HG02571 (cell line): ENCODE results near the gene WDR27.
"Not testable (repeated sequence)": the region's sequence is repeated elsewhere in the genome, so short reads cannot be mapped to it uniquely, and the experiment has no call there.

Experiments used
- ATAC-seq: cut with Tn5 transposase; IDR thresholded peaks from one replicate; pipeline ENCODE4 v1.9.1; 2021; ENCODE audit warnings: mild to moderate bottlenecking, moderate library complexity; ENCODE audit not compliant: unreplicated experiment

Gene WDR27

GRCh38 chr6:169491482-169491881 lies 210.3 kb downstream of the WDR27 start:
- no peak for ATAC-seq

- ATAC-seq = no peak
Observed at GRCh38 chr6:169490830-169491229, 211.0 kb downstream of the WDR27 start.

GRCh38 chr6:169490246-169490641 lies 211.6 kb downstream of the WDR27 start:
- ATAC-seq = no peak

GRCh38 chr6:169489563-169490245 lies 212.1 kb downstream of the WDR27 start:
- ATAC-seq = no peak

- ATAC-seq = no peak
Observed at GRCh38 chr6:169487579-169488436, 214.0 kb downstream of the WDR27 start.

GRCh38 chr6:169479783-169480495 lies 221.9 kb downstream of the WDR27 start:
- no peak for ATAC-seq

- ATAC-seq = no peak
Observed at GRCh38 chr6:169474362-169474761, 227.5 kb downstream of the WDR27 start.

- peak; percentile 62 for ATAC-seq
Observed at GRCh38 chr6:169473663-169474062, 228.2 kb downstream of the WDR27 start.

- ATAC-seq = no peak
Observed at GRCh38 chr6:169472786-169473416, 228.9 kb downstream of the WDR27 start.

- no peak for ATAC-seq
Observed at GRCh38 chr6:169470790-169471189, 231.0 kb downstream of the WDR27 start.

GRCh38 chr6:169469028-169469427 lies 232.8 kb downstream of the WDR27 start:
- ATAC-seq = no peak

GRCh38 chr6:169467755-169468154 lies 234.1 kb downstream of the WDR27 start:
- not testable (repeated sequence) for ATAC-seq

GRCh38 chr6:169466256-169466655 lies 235.6 kb downstream of the WDR27 start:
- ATAC-seq = not testable (repeated sequence)

- no peak for ATAC-seq
Observed at GRCh38 chr6:169457762-169458161, 244.1 kb downstream of the WDR27 start.

GRCh38 chr6:169456840-169457239 lies 245.0 kb downstream of the WDR27 start:
- no peak for ATAC-seq

- ATAC-seq = no peak
Observed at GRCh38 chr6:169455470-169455869, 246.4 kb downstream of the WDR27 start.

GRCh38 chr6:169454872-169455204 lies 247.0 kb downstream of the WDR27 start:
- no peak for ATAC-seq

- ATAC-seq = no peak
Observed at GRCh38 chr6:169454204-169454871, 247.5 kb downstream of the WDR27 start.

- no peak for ATAC-seq
Observed at GRCh38 chr6:169452869-169453620, 248.8 kb downstream of the WDR27 start.
